Measurements from ENCODE around the gene COLGALT1. TPM values are rescaled to one million over a fixed set of nuclear protein-coding genes. Genes with fewer than 3 reads are reported as not detected.

Gene COLGALT1
- total RNA-seq, 4 donors from 2014 or later, result 54.2 to 92.6 (median 61.5) TPM

- Histone ChIP-seq H3K4me1 (peaks cover 0 to 11% (median 5%) of the 10 kb centered on the region in 4 donors), H3K4me3 (no peak overlapping the region), H3K27ac (replicated peaks in 1 of 4) (no peak overlapping the region), H3K36me3 (no peaks in the 10 kb centered on the region), H3K9me3 (peaks cover 0 to 20% (median 11%) of the 10 kb centered on the region in 4 donors), H3K27me3 (peaks cover 0 to 85% (median 11%) of the 10 kb centered on the region in 4 donors)
- 88% methylated on average over 7 of the region's 7 CpGs for WGBS
- intact Hi-C loops (cut with DNase I), result no loop called here
- TF ChIP-seq POLR2AphosphoS5 (IDR thresholded peaks at IDR 0.05) (no peak), CTCF (IDR thresholded peaks at IDR 0.05) (no peak), POLR2A (IDR thresholded peaks at IDR 0.05; ENCODE audit: low read depth) (no peak), EP300 (IDR thresholded peaks at IDR 0.05) (no peak)
- no peak for DNase-seq (ENCODE audit: extremely low spot score)
Observed at GRCh38 chr19:17617807-17618192, 62.4 kb downstream of the COLGALT1 start.

- intact Hi-C loops (cut with DNase I), result no loop called here
- no peak for TF ChIP-seq POLR2AphosphoS5 (IDR thresholded peaks at IDR 0.05)
- no peak for TF ChIP-seq EP300 (IDR thresholded peaks at IDR 0.05)
- TF ChIP-seq POLR2A (IDR thresholded peaks at IDR 0.05; ENCODE audit: low read depth), result no peak
- no peak for TF ChIP-seq CTCF (IDR thresholded peaks at IDR 0.05)
- Histone ChIP-seq H3K27ac (replicated peaks in 1 of 4) (no peak overlapping the region), H3K27me3 (peaks cover 0 to 79% (median 11%) of the 10 kb centered on the region in 4 donors), H3K4me3 (no peak overlapping the region), H3K4me1 (peaks cover 0 to 11% (median 5%) of the 10 kb centered on the region in 4 donors), H3K9me3 (peaks cover 0 to 20% (median 11%) of the 10 kb centered on the region in 4 donors), H3K36me3 (no peaks in the 10 kb centered on the region)
- WGBS, result 83% methylated on average over 6 of the region's 7 CpGs
- no peak for DNase-seq (ENCODE audit: extremely low spot score)
Observed at GRCh38 chr19:17618281-17618903, 62.9 kb downstream of the COLGALT1 start.

- intact Hi-C loops (cut with DNase I), result no loop called here
- Histone ChIP-seq H3K9me3 (peaks cover 0 to 20% (median 11%) of the 10 kb centered on the region in 4 donors), H3K36me3 (no peaks in the 10 kb centered on the region), H3K4me3 (no peak overlapping the region), H3K27me3 (peaks cover 0 to 79% (median 11%) of the 10 kb centered on the region in 4 donors), H3K27ac (replicated peaks in 1 of 4) (no peak overlapping the region), H3K4me1 (peaks cover 0 to 11% (median 5%) of the 10 kb centered on the region in 4 donors)
- WGBS, result 7% methylated on average over 2 of the region's 2 CpGs
- no peak for DNase-seq (ENCODE audit: extremely low spot score)
- TF ChIP-seq EP300 (IDR thresholded peaks at IDR 0.05), result no peak
- no peak for TF ChIP-seq POLR2A (IDR thresholded peaks at IDR 0.05; ENCODE audit: low read depth)
- no peak for TF ChIP-seq CTCF (IDR thresholded peaks at IDR 0.05)
- TF ChIP-seq POLR2AphosphoS5 (IDR thresholded peaks at IDR 0.05), result no peak
Observed at GRCh38 chr19:17618936-17619335, 63.5 kb downstream of the COLGALT1 start.

DNA sequence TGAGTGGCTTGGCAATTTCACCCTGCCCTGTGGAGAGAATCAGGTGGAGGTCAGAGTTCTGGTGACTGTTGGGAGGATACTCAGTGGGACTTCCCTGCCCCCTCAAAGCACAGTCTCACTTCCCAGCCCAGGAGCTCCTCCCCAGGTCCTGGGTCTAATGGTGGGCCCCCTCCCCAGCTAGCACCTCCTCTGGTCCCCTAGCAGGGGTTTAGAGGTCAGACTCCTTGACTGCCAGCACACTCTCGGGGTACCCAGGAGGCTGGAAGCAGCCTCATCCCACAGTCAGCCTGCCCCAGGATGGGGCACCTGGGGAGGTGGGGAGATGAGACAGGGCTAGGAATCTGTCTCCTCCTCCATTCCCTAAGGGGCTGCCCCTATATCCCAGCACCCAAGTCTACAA lies 65.2 kb downstream of the COLGALT1 start:
- peaks cover 0 to 20% (median 11%) of the 10 kb centered on the region in 4 donors for H3K9me3 ChIP-seq
- DNase-seq (ENCODE audit: extremely low spot score), result no peak
- H3K36me3 ChIP-seq, result no peaks in the 10 kb centered on the region
- peaks cover 0 to 62% (median 5%) of the 10 kb centered on the region in 4 donors for H3K27me3 ChIP-seq
- no CpG with 5 or more reads among the region's 1 CpG for WGBS
- H3K4me1 ChIP-seq, result peaks cover 0 to 11% (median 5%) of the 10 kb centered on the region in 4 donors
- H3K4me3 ChIP-seq, result no peak overlapping the region
- TF ChIP-seq POLR2AphosphoS5 (IDR thresholded peaks at IDR 0.05) (no peak), CTCF (IDR thresholded peaks at IDR 0.05) (no peak), POLR2A (IDR thresholded peaks at IDR 0.05; ENCODE audit: low read depth) (no peak), EP300 (IDR thresholded peaks at IDR 0.05) (no peak)
- intact Hi-C loops (cut with DNase I), result no loop called here
- no peak overlapping the region for H3K27ac ChIP-seq (replicated peaks in 1 of 4)

All from esophagus muscularis mucosa (tissue), 4 donors.